NB4 (cell line): ENCODE results near the gene MAN2A2.
"Not testable (repeated sequence)": the region's sequence is repeated elsewhere in the genome, so short reads cannot be mapped to it uniquely, and the experiment has no call there.

Experiments
- DNase-seq: peaks from one replicate; pipeline ENCODE4 v3.0.0; 2010; ENCODE audit warnings: low read depth
- H3K4me3 ChIP-seq: one replicate; pipeline ENCODE4 v1.5.1; 2011; ENCODE audit warnings: mild to moderate bottlenecking, low read depth, low read length, moderate library complexity
- MYC ChIP-seq: IDR thresholded peaks from 2 replicates; pipeline ENCODE4 v1.6.1; 2011; ENCODE audit warnings: low read depth, low read length
- POLR2A ChIP-seq: IDR thresholded peaks from 2 replicates; pipeline ENCODE4 v1.6.1; 2011; ENCODE audit warnings: mild to moderate bottlenecking; ENCODE audit not compliant: insufficient read length; ENCODE audit errors: extremely low read depth
- TF ChIP-seq, protein P1 (sequence below): IDR thresholded peaks from one replicate; pipeline ENCODE4 v1.5.1; 2012; ENCODE audit warnings: low read depth, low read length
- TF ChIP-seq, protein P2 (sequence below): IDR thresholded peaks from 2 replicates; pipeline ENCODE4 v1.6.1; 2011; ENCODE audit warnings: low read depth, low read length

Gene MAN2A2

DNA sequence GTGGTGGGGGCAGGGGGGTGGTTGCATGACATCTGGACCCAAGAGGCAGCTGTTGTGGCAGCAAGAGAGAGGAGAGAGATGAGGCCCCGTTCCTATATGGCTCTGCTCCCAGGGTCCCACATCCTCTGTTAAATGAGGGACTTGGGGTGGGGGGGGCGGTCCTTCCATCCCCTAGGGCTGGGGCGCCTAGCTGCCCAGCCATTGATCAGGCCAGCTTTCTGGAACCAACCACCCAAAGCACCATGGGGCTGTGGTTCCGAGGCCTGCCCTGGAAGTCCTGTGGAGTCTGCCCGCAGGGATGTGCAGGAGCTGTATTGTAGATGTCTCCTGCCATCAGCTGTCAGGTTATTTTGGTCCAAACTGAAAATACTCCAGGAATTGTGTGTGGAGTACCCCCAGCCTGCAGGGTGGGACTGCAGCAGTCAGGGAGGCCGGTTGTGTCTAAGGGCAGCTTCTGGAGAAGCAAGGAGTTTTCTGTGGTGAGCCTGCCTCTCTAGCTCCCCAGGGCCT lies 29.6 kb upstream of the MAN2A2 start:
- DNase-seq = no peak
- H3K4me3 ChIP-seq = peak overlapping the region; percentile 68
- TF ChIP-seq, protein P1, sequence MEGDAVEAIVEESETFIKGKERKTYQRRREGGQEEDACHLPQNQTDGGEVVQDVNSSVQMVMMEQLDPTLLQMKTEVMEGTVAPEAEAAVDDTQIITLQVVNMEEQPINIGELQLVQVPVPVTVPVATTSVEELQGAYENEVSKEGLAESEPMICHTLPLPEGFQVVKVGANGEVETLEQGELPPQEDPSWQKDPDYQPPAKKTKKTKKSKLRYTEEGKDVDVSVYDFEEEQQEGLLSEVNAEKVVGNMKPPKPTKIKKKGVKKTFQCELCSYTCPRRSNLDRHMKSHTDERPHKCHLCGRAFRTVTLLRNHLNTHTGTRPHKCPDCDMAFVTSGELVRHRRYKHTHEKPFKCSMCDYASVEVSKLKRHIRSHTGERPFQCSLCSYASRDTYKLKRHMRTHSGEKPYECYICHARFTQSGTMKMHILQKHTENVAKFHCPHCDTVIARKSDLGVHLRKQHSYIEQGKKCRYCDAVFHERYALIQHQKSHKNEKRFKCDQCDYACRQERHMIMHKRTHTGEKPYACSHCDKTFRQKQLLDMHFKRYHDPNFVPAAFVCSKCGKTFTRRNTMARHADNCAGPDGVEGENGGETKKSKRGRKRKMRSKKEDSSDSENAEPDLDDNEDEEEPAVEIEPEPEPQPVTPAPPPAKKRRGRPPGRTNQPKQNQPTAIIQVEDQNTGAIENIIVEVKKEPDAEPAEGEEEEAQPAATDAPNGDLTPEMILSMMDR = no peak
- TF ChIP-seq POLR2A = peak; percentile 0

DNA sequence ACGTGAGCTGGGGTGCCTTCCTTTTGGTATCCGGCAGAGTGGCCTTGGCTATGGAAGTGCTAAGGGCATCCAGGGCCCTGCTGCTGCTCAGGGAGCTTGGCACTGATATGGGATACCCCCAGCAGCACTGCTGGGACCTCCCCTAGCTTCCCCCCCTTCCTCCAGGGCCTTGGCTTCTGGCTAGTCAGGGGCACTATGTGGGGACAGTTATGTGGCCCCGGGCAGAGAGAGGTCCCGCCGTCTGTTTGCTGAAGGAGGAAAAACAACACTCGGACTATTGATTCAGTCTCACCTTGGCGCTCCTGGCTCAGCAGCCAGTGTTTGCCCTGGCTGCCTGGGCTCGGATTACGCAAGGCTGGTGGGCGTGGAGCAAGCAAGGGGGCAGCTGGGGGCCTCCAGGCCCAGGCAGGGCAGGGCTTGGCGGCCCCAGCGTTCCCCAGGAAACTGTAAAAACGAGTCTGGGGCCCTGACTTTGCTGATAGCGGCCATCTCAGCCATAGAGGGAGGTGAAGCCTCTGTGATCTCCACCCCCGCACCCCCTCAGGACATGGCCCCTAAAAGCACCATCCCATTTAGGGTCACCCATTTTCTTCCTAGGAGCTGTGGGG lies 29.0 kb upstream of the MAN2A2 start:
- TF ChIP-seq, protein P1 = no peak
- peak; percentile 10 for TF ChIP-seq POLR2A
- TF ChIP-seq MYC = peak; percentile 81
- TF ChIP-seq, protein P2, sequence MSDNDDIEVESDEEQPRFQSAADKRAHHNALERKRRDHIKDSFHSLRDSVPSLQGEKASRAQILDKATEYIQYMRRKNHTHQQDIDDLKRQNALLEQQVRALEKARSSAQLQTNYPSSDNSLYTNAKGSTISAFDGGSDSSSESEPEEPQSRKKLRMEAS = peak; percentile 60
- H3K4me3 ChIP-seq = peak overlapping the region; percentile 68
- peak; percentile 89 for DNase-seq

DNA sequence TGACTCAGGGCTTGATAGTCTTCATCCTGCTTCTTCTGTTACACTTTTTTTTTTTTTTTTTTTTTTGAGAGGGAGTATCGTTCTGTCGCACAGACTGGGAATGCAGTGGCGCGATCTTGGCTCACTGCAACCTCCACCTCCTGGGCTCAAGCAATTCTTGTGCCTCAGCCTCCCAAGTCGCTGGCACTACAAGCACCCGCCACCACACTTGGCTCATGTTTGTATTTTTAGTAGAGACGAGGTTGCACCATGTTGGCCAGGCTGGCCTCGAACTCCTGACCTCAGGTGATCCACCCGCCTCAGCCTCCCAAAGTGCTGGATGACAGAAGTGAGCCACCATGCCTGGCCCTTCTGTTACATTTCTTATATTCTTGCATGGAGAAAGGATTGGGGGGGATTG lies 28.1 kb upstream of the MAN2A2 start:
- not testable (repeated sequence) for DNase-seq, H3K4me3 ChIP-seq

DNA sequence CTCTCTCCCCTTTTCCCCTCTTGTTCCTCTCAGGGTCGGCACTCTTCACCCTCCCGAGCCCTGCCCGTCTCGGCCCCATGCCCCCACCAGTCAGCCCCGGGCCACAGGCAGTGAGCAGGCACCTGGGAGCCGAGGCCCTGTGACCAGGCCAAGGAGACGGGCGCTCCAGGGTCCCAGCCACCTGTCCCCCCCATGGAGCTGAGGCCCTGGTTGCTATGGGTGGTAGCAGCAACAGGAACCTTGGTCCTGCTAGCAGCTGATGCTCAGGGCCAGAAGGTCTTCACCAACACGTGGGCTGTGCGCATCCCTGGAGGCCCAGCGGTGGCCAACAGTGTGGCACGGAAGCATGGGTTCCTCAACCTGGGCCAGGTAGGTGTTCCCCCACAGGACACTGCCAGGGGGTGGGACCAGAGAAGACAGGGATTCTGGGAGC lies 27.5 kb upstream of the MAN2A2 start:
- TF ChIP-seq, protein P1 = no peak
- TF ChIP-seq POLR2A (no peak), MYC (no peak)
- TF ChIP-seq, protein P2 = no peak
- no peak overlapping the region for H3K4me3 ChIP-seq
- DNase-seq = no peak

DNA sequence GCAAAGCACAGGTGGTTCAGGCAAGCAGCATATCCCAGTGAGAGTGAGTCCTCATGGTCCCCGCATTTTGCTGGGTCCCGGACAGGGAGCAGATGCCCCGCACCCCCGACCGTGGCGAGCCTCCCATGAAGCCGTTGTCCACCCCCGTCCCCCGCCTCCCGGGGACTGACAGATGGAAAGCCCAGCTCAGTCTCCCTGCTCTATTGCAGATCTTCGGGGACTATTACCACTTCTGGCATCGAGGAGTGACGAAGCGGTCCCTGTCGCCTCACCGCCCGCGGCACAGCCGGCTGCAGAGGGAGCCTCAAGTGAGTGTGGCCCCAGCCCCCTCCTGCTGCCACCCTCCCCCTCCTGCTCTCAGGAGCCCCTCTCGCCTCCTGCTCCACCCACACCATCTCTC lies 27.1 kb upstream of the MAN2A2 start:
- TF ChIP-seq, protein P2 = no peak
- TF ChIP-seq, protein P1 = no peak
- TF ChIP-seq MYC = no peak
- no peak for TF ChIP-seq POLR2A
- no peak for DNase-seq
- no peak overlapping the region for H3K4me3 ChIP-seq

DNA sequence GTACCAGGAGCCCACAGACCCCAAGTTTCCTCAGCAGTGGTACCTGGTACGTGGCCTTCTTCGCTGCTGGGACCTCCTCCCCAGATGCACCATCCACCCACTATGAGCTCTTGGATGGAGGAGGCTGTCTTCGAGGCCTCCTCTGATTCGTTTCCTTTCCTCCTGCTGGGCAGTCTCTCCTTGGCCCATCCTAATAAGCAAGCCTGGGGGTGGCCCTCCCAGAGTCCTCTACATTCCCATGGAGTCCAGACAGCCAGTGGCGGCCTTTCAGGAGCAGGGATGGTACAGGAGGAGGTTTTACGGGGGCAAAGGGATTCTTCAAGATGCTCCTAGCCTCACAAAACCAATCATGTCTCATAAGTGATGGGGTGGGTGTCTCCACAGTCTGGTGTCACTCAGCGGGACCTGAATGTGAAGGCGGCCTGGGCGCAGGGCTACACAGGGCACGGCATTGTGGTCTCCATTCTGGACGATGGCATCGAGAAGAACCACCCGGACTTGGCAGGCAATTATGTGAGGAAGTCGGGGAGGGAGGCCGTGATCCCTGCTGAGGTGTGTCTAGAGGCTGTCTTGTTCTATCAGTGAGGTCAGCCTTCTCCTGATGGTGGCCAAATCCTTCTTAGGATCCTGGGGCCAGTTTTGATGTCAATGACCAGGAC lies 26.5 kb upstream of the MAN2A2 start:
- TF ChIP-seq MYC (no peak), POLR2A (no peak)
- TF ChIP-seq, protein P2 = no peak
- TF ChIP-seq, protein P1 = no peak
- DNase-seq = no peak
- H3K4me3 ChIP-seq = no peak overlapping the region
